G401 (cell line): ENCODE data around the gene THTPA. TPM values are rescaled to one million over a fixed set of nuclear protein-coding genes. Genes with fewer than 3 reads are reported as not detected.
"Not testable (repeated sequence)": the region's sequence is repeated elsewhere in the genome, so short reads cannot be mapped to it uniquely, and the experiment has no call there.

Source experiments
- DNase-seq: peaks from one replicate; pipeline ENCODE4 v3.0.0-alpha.2; 2015; ENCODE audit warnings: low spot score
- in situ Hi-C: cut with HindIII; loops from 2 replicates; pipeline ENCODE4 v1.10.0; 2016; ENCODE audit warnings: low sequenced_read_pairs, mixed read lengths
- total RNA-seq: library from RNA; depleted of rRNA; stranded (reverse); fragments of >200 nt; shearing (Covaris generic); gene quantifications from 2 replicates; pipeline ENCODE4 v1.2.3, GENCODE V29; 2014

THTPA gene
- total RNA-seq, 1 experiment from 2014 or later: 12.9 TPM

DNA sequence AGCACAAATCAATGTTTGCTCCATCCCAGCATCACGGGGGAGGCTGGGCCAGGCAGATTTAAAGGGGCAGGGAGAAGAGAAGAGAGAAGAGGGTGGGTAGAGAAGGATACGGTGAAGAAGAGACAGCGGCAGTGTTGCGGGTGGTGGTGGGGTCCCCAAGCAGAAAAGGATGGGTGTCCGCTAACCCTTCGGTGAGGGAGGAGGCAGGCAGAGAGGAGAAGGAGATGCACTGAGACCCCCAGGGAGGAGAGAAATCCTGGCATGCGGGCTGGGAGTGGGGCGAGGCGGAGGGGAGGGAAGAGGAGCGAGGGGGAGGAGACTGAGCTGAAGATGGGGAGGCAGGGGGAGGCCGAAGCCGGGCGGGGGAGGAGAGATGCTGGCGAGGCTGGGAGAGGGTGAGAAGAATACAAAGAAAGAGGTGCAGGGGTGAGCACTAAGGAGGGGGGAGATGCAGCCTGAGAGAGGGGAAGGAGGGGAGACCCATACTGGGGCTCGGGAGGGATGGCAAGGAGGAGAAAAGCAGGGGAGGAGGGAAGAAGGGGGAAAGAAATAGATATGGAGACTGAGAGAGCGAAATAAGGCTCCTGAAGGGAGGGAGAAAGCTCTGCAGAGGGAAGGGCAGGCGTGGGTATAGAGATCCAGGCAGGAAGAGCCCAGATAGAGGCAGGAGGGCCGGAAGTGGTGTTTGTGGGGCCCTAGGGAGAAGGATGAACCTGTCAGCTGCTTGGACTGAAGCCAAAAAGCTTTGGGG lies 22.7 kb downstream of the THTPA start, which contains the start of gene JPH4:
TSS of gene JPH4 (minus strand) at position 231 of the 751 bp plus-strand sequence. CDS start 1,337 bp downstream, outside the sequence.
- in situ Hi-C loops: no loop called here

DNA sequence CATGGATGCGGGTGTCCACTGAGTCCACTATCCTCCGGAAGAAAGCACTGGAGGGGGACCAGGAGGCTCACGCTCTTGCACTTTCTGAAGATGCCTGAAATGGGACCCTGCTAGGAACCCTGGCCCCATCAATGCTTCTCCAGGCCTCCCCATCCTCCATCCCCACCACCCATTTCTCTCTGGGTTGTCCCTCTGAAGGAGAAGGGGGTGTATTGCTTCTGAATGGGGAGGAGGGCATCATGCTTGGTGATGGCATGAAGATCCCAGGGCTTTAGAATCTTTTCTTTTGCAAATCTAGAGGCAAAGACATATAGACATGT lies 23.2 kb downstream of the THTPA start:
- no peak for DNase-seq
- in situ Hi-C loops: no loop called here

More for the DNA sequence above, 22.7 kb downstream of the THTPA start, which contains the start of gene JPH4:
- peak; percentile 94 for DNase-seq

DNA sequence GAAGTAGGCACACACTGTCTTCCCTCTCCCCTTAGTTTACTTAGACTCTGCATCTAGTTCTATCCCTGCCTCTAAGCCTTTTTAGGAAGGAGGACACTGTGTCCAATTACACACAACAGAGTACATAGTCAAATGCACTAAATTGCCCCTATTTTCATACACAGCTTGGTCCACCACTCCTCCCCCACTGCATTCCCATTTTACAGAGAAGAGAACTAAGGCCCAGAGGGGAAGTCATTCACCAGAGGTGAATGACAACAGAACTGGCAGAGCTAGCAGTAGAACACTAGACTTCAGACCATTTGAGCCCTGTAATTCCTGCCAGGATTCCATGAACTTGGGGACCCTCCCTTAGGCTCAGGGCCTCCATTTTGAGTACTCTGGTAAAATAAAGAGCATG lies 23.7 kb downstream of the THTPA start:
- in situ Hi-C loops: no loop called here
- no peak for DNase-seq

DNA sequence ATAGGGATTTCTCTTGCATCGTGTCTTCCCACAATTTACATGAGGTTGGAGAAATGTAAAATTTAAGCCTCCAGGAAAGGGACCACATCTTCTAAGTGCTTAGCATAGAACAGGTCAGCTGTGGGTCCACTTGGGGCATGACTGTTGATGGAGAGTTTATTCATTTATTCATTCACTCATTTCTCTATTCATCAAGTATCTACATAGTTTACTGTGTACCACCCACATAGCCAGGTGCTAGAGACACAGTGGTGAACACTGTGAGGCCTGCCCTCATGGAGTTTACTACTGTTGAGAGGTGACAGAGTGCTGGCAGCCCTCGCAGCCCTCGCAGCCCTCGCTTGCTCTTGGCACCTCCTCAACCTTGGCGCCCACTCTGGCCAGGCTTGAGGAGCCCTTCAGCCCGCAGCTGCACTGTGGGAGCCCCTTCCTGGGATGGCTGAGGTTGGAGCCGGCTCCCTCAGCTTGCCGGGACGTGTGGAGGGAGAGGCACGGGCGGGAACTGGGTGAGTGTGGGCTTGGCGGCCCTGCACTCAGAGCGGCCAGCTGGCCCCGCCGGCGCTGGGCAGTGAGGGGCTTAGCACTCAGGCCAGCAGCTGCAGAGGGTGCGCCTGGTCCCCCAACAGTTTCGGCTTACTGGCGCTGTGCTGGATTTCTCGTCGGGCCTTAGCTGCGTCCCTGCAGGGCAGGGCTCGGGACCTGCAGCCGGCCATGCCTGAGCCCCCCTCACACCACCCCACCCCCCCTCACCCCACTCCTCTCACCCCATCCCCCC lies 24.3 kb downstream of the THTPA start:
- in situ Hi-C loops: no loop called here
- DNase-seq: no peak

DNA sequence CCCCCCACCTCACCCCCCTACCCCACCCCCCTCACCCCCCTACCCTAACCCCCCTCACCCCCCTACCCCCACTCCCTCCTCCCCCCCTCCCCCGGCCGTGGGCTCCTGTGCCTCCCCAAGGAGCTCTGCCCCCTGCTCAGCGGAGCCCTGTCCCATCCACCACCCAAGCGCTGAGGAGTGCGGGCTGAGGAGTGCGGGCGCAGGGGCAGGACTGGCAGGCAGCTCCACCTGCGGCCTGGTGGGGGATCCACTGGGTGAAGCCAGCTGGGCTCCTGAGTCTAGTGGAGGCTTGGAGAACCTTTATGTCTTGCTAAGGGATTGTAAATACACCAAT lies 24.8 kb downstream of the THTPA start:
- DNase-seq: no peak
- in situ Hi-C loops: no loop called here

DNA sequence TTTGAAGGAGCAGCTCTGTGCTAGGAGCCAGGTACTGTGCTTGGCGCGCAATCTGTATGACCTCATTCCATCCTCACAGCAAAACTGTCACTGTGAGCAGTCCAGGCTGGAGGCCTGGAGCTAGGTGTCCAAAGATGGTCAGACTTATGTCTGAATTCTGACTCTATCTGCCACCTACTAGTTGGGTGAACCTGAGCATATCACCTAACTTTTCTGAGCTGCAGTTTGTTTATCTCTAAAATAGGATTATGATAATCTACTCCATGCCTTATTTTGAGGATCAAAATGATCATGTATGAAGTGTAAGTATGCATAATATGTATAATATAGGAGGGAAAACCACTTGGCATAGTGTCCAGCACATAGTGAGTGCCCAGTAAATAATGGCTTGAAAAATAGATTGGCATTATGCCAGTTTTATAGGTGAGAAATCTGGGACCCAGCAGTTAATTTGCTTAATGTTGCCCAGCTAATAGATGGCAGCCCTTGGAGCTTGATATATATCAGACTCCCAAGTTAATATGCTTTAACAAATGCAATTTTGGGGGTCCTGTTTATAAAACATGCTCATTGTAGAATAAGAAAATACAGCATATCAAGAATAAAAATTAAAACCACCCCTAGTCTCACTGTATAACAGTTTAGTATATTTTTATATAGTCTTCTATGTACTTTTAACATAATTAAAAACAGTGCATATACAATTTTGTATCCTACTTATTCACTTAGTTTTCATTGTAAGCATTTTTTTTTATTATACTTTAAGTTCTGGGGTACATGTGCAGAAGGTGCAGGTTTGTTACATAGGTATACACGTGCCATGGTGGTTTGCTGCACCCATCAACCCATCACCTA lies 27.1 kb downstream of the THTPA start:
- DNase-seq: peak; percentile 78
- in situ Hi-C loops: no loop called here

DNA sequence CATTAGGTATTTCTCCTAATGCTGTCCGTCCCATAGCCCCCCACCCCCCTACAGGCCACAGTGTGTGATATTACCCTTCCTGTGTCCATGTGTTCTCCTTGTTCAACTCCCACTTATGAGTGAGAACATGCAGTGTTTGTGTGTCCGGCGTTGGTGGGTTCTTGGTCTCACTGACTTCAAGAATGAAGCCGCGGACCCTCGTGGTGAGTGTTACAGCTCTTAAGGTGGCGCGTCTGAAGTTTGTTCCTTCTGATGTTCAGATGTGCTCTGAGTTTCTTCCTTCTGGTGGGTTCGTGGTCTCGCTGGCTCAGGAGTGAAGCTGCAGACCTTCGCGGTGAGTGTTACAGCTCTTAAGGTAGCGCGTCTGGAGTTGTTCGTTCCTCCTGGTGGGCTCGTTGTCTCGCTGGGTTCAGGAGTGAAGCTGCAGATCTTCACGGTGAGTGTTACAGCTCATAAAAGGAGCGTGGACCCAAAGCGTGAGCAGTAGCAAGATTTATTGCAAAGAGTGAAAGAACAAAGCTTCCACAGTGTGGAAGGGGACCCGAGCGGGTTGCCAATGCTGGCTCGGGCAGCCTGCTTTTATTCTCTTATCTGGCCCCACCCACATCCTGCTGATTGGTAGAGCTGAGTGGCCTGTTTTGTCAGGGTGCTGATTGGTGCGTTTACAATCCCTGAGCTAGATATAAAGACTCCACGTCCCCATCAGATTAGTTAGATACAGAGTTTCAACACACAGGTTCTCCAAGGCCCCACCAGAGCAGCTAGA lies 27.9 kb downstream of the THTPA start:
- in situ Hi-C loops: not testable (repeated sequence)

DNA sequence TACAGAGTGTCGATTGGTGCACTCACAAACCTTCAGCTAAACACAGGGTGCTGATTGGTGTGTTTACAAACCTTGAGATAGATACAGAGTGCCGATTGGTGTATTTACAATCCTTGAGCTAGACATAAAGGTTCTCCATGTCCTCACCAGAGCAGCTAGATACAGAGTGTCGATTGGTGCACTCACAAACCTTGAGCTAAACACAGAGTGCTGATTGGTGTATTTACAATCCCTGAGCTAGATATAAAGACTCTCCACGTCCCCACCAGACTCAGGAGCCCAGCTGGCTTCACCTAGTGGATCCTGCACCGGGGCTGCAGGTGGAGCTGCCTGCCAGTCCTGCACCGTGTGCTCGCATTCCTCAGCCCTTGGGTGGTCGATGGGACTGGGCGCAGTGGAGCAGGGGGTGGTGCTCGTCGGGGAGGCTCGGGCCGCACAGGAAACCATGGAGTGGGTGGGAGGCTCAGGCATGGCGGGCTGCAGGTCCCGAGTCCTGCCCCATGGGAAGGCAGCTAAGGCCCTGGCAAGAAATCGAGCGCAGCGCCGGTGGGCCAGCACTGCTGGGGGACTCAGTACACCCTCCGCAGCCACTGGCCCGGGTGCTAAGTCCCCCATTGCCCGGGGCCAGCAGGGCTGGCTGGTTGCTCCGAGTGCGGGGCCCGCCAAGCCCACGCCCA lies 28.6 kb downstream of the THTPA start:
- DNase-seq, in situ Hi-C loops: not testable (repeated sequence)

More for the DNA sequence above, 27.9 kb downstream of the THTPA start:
- not testable (repeated sequence) for DNase-seq

DNA sequence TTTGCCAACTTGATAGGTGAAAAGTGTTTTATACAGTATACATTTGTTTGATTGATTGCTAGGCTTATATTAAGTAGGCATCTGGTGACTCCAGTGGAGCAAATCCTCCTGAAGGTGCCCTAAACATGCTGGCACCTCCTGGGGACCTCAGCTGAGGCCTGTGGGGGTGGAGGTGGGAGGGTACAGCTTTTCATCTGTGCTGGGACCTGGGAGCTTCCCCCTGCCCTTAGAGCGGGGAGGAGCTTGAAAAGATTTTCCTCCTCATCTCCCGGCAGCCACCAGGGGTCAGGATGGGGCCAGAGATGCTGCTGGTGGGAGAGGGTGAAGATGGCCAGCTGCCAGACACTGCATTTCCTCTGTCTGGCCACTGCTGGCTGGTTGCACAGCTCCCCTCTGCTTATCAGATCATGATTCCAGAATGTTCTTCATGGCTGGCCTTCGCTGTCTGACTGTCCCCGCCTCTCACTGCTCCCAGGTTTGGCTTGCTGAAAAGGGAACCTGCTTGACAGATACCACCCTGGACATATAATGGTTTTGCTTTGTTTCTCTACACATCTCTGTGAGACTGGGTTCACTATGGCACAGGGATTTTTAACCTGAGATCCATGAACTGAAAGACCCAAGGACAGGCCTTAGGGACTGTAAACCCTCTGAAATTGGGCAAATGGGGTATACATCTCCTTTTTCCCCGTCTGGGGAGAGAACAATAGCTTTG lies 33.0 kb downstream of the THTPA start:
- in situ Hi-C loops: no loop called here
- DNase-seq: peak; percentile 80

DNA sequence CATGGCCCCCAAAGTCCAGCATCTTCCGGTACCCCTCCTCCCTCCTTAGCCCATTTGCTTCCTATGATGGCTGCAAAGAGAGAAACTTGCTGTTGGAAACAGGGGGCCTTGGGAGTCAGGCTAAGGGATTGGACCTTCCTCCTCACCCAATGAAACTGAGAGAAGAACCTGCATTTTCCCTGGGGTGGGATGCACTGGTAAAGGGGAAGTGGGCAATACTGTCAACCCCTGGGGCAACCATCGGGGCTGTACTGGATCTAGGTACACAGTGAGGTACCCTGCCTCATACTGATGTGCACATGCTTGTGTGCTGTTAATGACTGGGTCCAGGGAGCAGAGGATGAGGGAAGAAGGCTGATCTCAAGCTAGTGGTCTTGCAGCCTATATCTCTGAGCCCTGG lies 33.5 kb downstream of the THTPA start:
- DNase-seq: no peak
- in situ Hi-C loops: no loop called here

DNA sequence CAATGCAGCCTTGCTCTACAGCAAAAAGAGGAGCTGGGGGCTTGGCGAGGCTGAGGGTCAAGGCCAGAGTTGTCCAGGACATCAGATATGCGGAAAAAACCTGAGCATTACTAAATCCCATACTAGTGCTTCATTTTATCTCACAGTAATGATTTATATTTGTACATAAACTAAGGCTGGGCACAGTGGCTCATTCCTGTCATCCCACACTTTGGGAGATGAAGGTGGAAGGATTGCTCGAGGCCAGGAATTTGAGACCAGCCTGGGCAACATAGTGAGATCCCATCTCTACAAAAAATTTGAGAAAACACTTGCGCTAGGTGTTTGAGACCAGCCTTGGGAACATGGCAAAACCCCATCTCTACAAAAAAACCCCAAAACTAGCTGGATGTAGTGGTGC lies 34.1 kb downstream of the THTPA start:
- DNase-seq: no peak
- in situ Hi-C loops: no loop called here

DNA sequence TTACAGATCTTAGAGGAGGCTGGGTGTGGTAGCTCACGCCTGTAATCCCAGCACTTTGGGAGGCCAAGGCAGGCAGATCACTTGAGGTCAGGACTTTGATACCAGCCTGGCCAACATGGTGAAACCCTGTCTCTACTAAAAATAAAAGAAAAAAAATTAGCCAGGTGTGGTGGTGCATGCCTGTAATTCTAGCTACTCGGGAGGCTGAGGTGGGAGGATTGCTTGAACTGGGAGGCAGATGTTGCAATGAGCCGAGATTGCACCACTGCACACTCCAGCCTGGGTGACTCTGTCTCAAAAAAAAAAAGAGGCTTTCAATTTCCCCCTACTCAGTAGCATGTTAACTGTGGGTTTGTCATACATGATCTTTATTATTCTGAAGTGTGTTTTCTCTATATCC lies 38.1 kb downstream of the THTPA start:
- DNase-seq, in situ Hi-C loops: not testable (repeated sequence)

DNA sequence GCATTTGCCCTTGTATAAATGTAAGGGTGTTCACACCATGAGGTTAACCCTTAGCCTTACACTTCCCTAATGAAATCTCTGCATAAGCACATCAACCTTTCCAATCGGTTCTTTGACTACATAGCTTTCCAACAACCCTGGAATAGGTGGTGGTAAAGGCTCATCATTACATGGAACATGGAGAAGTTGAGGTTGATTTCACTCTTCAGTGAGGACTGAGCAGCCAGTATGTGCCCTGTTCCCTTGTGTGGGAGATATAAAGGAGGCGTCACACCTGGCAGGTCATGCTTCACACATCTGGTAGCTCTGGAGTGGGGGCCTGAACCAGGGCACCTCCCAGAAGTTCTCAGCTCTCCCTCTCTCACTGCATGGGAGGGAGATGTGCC lies 44.2 kb downstream of the THTPA start:
- DNase-seq: no peak
- in situ Hi-C loops: no loop called here

DNA sequence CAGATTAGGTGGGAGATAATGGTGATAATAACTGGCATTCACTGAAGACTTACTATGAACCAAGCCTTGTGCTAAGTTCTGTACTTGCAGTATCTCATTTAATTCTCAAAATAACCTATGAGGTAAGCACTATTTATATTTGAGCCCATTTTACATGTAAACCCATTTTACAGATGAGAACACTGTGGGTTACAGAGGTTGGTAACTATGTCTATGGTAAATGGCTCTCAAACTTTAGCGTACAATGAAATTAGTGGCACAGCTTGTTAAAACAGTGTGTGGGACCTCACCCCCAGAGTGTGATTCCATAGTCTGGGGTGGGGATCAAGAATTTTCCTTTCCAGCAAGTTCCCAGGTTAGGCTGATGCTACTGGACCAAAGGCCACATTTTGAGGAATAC lies 44.7 kb downstream of the THTPA start:
- DNase-seq: no peak
- in situ Hi-C loops: no loop called here

DNA sequence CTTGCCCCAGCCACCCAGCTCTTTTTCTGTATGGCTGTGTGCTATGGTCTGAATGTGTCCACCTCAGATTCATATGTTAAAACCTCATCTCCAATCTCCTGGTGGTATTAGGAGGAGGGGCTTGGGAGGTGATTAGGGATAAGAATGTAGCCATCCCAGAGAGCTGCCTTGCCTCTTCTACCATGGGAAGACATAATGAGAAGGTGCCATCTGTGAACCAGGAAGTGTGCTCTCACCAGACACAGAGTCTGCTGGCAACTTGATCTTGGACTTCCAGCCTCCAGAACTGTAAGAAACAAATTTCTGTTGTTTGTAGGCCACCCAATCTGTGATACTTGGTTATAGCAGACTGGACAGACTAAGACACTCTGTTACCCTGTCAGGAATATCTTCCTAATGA lies 45.4 kb downstream of the THTPA start:
- DNase-seq: no peak
- in situ Hi-C loops: no loop called here

DNA sequence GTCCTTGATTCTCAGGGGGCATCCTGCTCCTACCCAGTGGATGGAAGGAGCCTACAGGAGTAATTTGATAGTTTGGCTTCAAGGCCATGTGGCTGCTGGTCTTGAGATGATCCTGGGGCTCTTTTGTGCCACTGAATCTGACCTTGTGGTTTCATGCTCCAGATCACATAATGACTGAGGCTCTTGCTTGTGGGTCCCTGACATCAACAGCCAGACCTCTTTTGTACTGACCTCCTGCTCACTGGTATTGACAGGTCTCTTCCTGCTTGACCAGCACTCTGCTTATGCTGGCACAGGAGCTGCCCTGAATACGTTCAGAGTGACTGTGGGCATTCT lies 45.7 kb downstream of the THTPA start:
- no peak for DNase-seq

DNA sequence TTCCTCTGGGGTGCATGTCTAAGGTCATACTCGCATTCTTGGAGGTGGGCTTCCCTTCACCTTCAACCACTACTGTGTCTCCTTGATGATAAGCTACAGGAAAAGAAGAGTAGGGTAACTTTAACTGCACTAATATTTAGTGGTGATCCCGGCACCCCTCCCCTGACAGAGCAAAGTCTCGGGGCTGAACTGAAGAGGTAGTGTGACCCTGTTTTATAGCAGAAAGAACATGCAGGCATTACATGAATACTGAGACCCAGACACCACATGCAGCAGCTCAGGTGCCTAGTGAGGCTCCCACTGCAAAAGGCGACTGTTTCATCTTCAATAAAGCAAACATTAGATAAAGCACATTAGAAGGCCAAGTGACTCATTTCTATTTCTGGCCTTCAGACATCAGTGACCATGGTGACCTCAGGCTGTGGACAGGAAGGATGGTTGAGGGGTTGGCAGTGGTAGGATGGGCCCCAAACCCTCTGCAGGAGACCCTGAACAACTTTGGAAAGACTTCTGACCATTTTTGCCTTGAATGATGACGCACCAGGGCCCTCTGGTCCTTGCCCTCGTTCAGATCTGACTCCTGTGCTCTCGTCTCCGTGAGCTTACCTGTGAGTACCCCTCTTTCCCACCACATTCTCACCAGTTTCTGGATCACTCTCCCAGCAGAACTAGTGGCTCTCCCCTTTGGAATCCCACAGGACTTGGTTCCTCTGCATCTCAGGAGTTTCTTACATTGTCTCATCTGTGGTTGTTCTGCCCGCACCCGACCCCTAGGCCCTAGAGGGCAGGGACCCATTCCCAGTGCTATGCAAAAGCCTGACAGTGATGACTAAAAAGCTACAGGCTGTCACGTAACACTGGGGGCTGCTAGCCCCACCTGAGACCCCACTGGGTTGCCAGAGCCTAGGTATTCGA lies 46.4 kb downstream of the THTPA start:
- in situ Hi-C loops: no loop called here
- no peak for DNase-seq

More for the DNA sequence above, 45.7 kb downstream of the THTPA start:
- in situ Hi-C loops: no loop called here
